Gastroesophageal sphincter (tissue), 4 donors: ENCODE measurements around the gene PPCDC. TPM values are rescaled to one million over a fixed set of nuclear protein-coding genes. Genes with fewer than 3 reads are reported as not detected.

ENCODE experiments used
- ATAC-seq: fragments of 150-250 bp; one replicate; pipeline ENCODE4 v1.9.1; 2016; ENCODE audit warnings: mild to moderate bottlenecking, moderate library complexity
- H3K27ac ChIP-seq, 4 donors: fragments of 200-600 bp; sonication (generic) in 3 of 4; 1 replicate in 3 of 4; 2 replicates in 1 of 4; pipeline ENCODE4 v1.5.1; 2016 to 2019
- H3K27me3 ChIP-seq: fragments of 200-600 bp; sonication (generic); one replicate; pipeline ENCODE4 v1.5.1; 2019
- H3K36me3 ChIP-seq, 2 donors: fragments of 200-600 bp; sonication (generic); one replicate each; pipeline ENCODE4 v1.5.1; 2019; ENCODE audit warnings: control low read depth in 1 of 2
- H3K4me1 ChIP-seq, 3 donors: fragments of 200-600 bp; sonication (generic); 1 replicate in 2 of 3; 2 replicates in 1 of 3; pipeline ENCODE4 v1.5.1; 2016 to 2019; ENCODE audit warnings: control low read depth in 2 of 3
- H3K4me3 ChIP-seq, 2 donors: fragments of 200-600 bp; sonication (generic); one replicate each; pipeline ENCODE4 v1.5.1; 2019; ENCODE audit warnings: mild to moderate bottlenecking in 1 of 2, moderate library complexity in 1 of 2
- H3K9me3 ChIP-seq, 3 donors: fragments of 200-600 bp; sonication (generic); one replicate each; pipeline ENCODE4 v1.5.1; 2017 to 2019; ENCODE audit warnings: control low read depth in 2 of 3
- CTCF ChIP-seq, 4 experiments: fragments of 200-600 bp in 2 of 4; fragments of 450-650 bp in 2 of 4; sonication (generic) in 1 of 4; IDR thresholded peaks; one replicate each; pipeline ENCODE4 v1.5.1; 2017 to 2019; ENCODE audit warnings: antibody characterized with exemption in 4 of 4, mild to moderate bottlenecking in 2 of 4, moderate library complexity in 2 of 4
- EP300 ChIP-seq: sonication (generic); formaldehyde crosslinking; IDR thresholded peaks from one replicate; pipeline ENCODE4 v1.6.1; 2017; ENCODE audit warnings: antibody characterized with exemption, mild to moderate bottlenecking
- POLR2A ChIP-seq, 2 donors: fragments of 450-650 bp; IDR thresholded peaks; one replicate each; pipeline ENCODE4 v1.6.1; 2017; ENCODE audit warnings: antibody characterized with exemption in 2 of 2, mild to moderate bottlenecking in 2 of 2, moderate library complexity in 1 of 2
- POLR2AphosphoS5 ChIP-seq: sonication (generic); formaldehyde crosslinking; IDR thresholded peaks from one replicate; pipeline ENCODE4 v1.6.1; 2017; ENCODE audit warnings: antibody characterized with exemption
- WGBS, 2 donors: methylation state at CpG; one replicate each; pipeline ENCODE4 v1.1.5; 2018; ENCODE audit warnings: low coverage in 1 of 2; 5-methylcytosine and 5-hydroxymethylcytosine counted together
- total RNA-seq, 4 donors: library from RNA; depleted of rRNA; stranded (reverse); fragments of >200 nt; gene quantifications; one replicate each; pipeline ENCODE4 v1.1.0, GENCODE V29; 2016

PPCDC gene
- total RNA-seq, 4 donors from 2014 or later: 7.8 to 14.2 (median 12.9) TPM

GRCh38 chr15:74983725-74984231 is 39.6 kb upstream of the PPCDC start:
- Histone ChIP-seq H3K4me3 (no peak overlapping the region), H3K27ac (no peak overlapping the region), H3K27me3 (peaks cover 34% of the 10 kb centered on the region), H3K9me3 (no peaks in the 10 kb centered on the region), H3K36me3 (no peaks in the 10 kb centered on the region), H3K4me1 (no peaks in the 10 kb centered on the region)
- TF ChIP-seq CTCF (IDR thresholded peaks at IDR 0.05): no peak
- no peak for TF ChIP-seq EP300
- TF ChIP-seq POLR2AphosphoS5: no peak
- TF ChIP-seq POLR2A (IDR thresholded peaks at IDR 0.05): no peak
- ATAC-seq: no peak
- 24 to 59% methylated on average over 3 to 4 of the region's 4 CpGs for WGBS, 2 donors

GRCh38 chr15:74988007-74988800 is 35.2 kb upstream of the PPCDC start:
- Histone ChIP-seq H3K27ac (no peak overlapping the region), H3K27me3 (peaks cover 28% of the 10 kb centered on the region), H3K9me3 (no peaks in the 10 kb centered on the region), H3K4me3 (no peak overlapping the region), H3K36me3 (no peaks in the 10 kb centered on the region), H3K4me1 (no peaks in the 10 kb centered on the region)
- 35 to 51% methylated on average over 4 of the region's 4 CpGs for WGBS, 2 donors
- TF ChIP-seq CTCF (IDR thresholded peaks at IDR 0.05): peak in 2 of 4 experiments; percentile 4 to 15
- no peak for TF ChIP-seq POLR2AphosphoS5
- no peak for ATAC-seq

GRCh38 chr15:74989527-74989926 is 33.9 kb upstream of the PPCDC start:
- ATAC-seq: no peak
- H3K27me3 ChIP-seq: peaks cover 31% of the 10 kb centered on the region
- no peaks in the 10 kb centered on the region for H3K36me3 ChIP-seq
- no peak for TF ChIP-seq EP300
- TF ChIP-seq POLR2AphosphoS5: no peak
- TF ChIP-seq CTCF (IDR thresholded peaks at IDR 0.05): no peak
- TF ChIP-seq POLR2A (IDR thresholded peaks at IDR 0.05): no peak
- no peaks in the 10 kb centered on the region for H3K9me3 ChIP-seq
- H3K4me1 ChIP-seq: no peaks in the 10 kb centered on the region
- no peak overlapping the region for H3K4me3 ChIP-seq
- no peak overlapping the region for H3K27ac ChIP-seq

- TF ChIP-seq EP300 (no peak), POLR2A (IDR thresholded peaks at IDR 0.05) (no peak), POLR2AphosphoS5 (no peak), CTCF (IDR thresholded peaks at IDR 0.05) (no peak)
- H3K27ac ChIP-seq: no peak overlapping the region
- 25 to 71% methylated on average over 1 of the region's 1 CpG for WGBS, 2 donors
- H3K4me1 ChIP-seq: peaks cover 3 to 21% (median 9%) of the 10 kb centered on the region in 3 donors
- ATAC-seq: no peak
- H3K4me3 ChIP-seq: no peak overlapping the region
- no peaks in the 10 kb centered on the region for H3K9me3 ChIP-seq
- peaks cover 38% of the 10 kb centered on the region for H3K27me3 ChIP-seq
- no peaks in the 10 kb centered on the region for H3K36me3 ChIP-seq
Observed at GRCh38 chr15:74992619-74993018, 30.8 kb upstream of the PPCDC start.

GRCh38 chr15:74994236-74994635 is 29.2 kb upstream of the PPCDC start:
- H3K27me3 ChIP-seq: peaks cover 52% of the 10 kb centered on the region
- H3K4me3 ChIP-seq: no peak overlapping the region
- TF ChIP-seq POLR2AphosphoS5 (no peak), POLR2A (IDR thresholded peaks at IDR 0.05) (no peak), EP300 (no peak), CTCF (IDR thresholded peaks at IDR 0.05) (no peak)
- H3K4me1 ChIP-seq: peaks cover 3 to 21% (median 9%) of the 10 kb centered on the region in 3 donors
- no peak overlapping the region for H3K27ac ChIP-seq
- ATAC-seq: no peak
- no peaks in the 10 kb centered on the region for H3K36me3 ChIP-seq
- WGBS, 2 donors: 100% methylated on average over 2 of the region's 2 CpGs; no CpG with 5 or more reads in 1 of the 2 donors
- H3K9me3 ChIP-seq: no peaks in the 10 kb centered on the region
